HCT116 (cell line): ENCODE measurements around the gene SLC25A17. TPM values are rescaled to one million over a fixed set of nuclear protein-coding genes. Genes with fewer than 3 reads are reported as not detected.

ENCODE experiments used
- ATAC-seq: fragments of 200-7000 bp; cut with Tn5 transposase; 2 replicates; pipeline ENCODE4 v1.9.1; 2020; ENCODE audit warnings: mild to moderate bottlenecking, moderate library complexity
- BruUV-seq: library from RNA; stranded (reverse); fragments of 400-500 nt; replicated peaks from 2 replicates; lab custom pipeline; 2021; lab: Mats Ljungman, UMichigan
- CTCF ChIA-PET: fragments of 300-600 bp; sonication (Branson Sonifier 250); formaldehyde crosslinking; loops from one replicate; lab custom pipeline; 2021; ENCODE audit warnings: antibody characterized with exemption; lab: Charles Lee
- POLR2A ChIA-PET: fragments of 300-600, 350-600 bp; sonication (Branson Sonifier 250); formaldehyde crosslinking; loops from one replicate; lab custom pipeline; 2021; ENCODE audit warnings: antibody characterized with exemption; lab: Charles Lee
- RAD21 ChIA-PET, 2 experiments: fragments of 300-600 bp; sonication (Branson Sonifier 250); formaldehyde crosslinking; loops; one replicate each; lab custom pipeline; 2023; ENCODE audit warnings: low total read pairs in 2 of 2; ENCODE audit not compliant: uncharacterized antibody in 2 of 2, unreplicated experiment in 2 of 2, low non-redundant PET in 1 of 2; lab: Charles Lee
- DNase-seq: peaks from one replicate; pipeline ENCODE4 v3.0.0-alpha.2; 2010; ENCODE audit warnings: low read depth, low spot score
- H2AFZ ChIP-seq: fragments of 200-600 bp; shearing (Covaris generic), sonication (generic); 2 replicates; pipeline ENCODE4 v1.6.1; 2017; ENCODE audit warnings: low read depth, mixed run types, mixed read lengths, antibody characterized with exemption, low read length; ENCODE audit not compliant: poor library complexity, severe bottlenecking
- H3K27ac ChIP-seq: 2 replicates; pipeline ENCODE4 v1.5.1; 2012; ENCODE audit warnings: low read depth, low read length
- H3K27me3 ChIP-seq: fragments of 200-600 bp; sonication (generic); 2 replicates; pipeline ENCODE4 v1.6.1; 2016; ENCODE audit warnings: mixed run types, low read length, mixed read lengths; ENCODE audit not compliant: insufficient read depth
- H3K36me3 ChIP-seq, 2 experiments: fragments of 200-500 bp in 1 of 2; fragments of 200-600 bp in 1 of 2; sonication (Bioruptor generic) in 1 of 2; sonication (generic) in 1 of 2; 2 replicates each; pipeline versions ENCODE4 v1.5.1 to v1.6.1; 2014 to 2016; ENCODE audit warnings: low read length in 2 of 2, inconsistent platforms in 1 of 2, mixed read lengths in 1 of 2, mixed run types in 1 of 2; ENCODE audit not compliant: insufficient read depth in 2 of 2, control insufficient read depth in 1 of 2
- H3K4me1 ChIP-seq, 2 experiments: fragments of 200-600 bp in 1 of 2; sonication (generic) in 1 of 2; 2 replicates each; pipeline versions ENCODE4 v1.5.1 to v1.6.1; 2012 to 2017; ENCODE audit warnings: low read length in 2 of 2, inconsistent platforms in 1 of 2, mild to moderate bottlenecking in 1 of 2, mixed read lengths in 1 of 2, mixed run types in 1 of 2, moderate library complexity in 1 of 2; ENCODE audit not compliant: insufficient read depth in 2 of 2, control insufficient read depth in 1 of 2
- H3K4me2 ChIP-seq: fragments of 200-600 bp; sonication (generic); 2 replicates; pipeline ENCODE4 v1.6.1; 2017; ENCODE audit warnings: mixed run types, low read length, mixed read lengths
- H3K4me3 ChIP-seq, 2 experiments: fragments of 200-600 bp in 1 of 2; sonication (generic) in 1 of 2; replicated peaks in 1 of 2; 2 replicates each; pipeline ENCODE4 v1.5.1; 2011 to 2016; ENCODE audit warnings: low read length in 2 of 2, control low read depth in 1 of 2, low read depth in 1 of 2, mild to moderate bottlenecking in 1 of 2, mixed read lengths in 1 of 2, mixed run types in 1 of 2
- H3K79me2 ChIP-seq: fragments of 200-600 bp; sonication (generic); 2 replicates; pipeline ENCODE4 v1.6.1; 2017; ENCODE audit warnings: mild to moderate bottlenecking, mixed run types, low read length, moderate library complexity, mixed read lengths; ENCODE audit not compliant: insufficient read depth
- H3K9ac ChIP-seq: fragments of 200-600 bp; sonication (generic); 2 replicates; pipeline ENCODE4 v1.6.1; 2016; ENCODE audit warnings: low read length, mixed read lengths
- H3K9me2 ChIP-seq: fragments of 200-600 bp; sonication (generic), shearing (Covaris generic); 2 replicates; pipeline ENCODE4 v1.6.1; 2017; ENCODE audit warnings: mixed run types, mild to moderate bottlenecking, moderate library complexity; ENCODE audit not compliant: insufficient read depth
- H3K9me3 ChIP-seq, 2 experiments: fragments of 200-500 bp in 1 of 2; fragments of 200-600 bp in 1 of 2; sonication (Bioruptor generic) in 1 of 2; sonication (generic) in 1 of 2; 2 replicates each; pipeline ENCODE4 v1.6.1; 2014 to 2017; ENCODE audit warnings: low read length in 2 of 2, mixed read lengths in 2 of 2, inconsistent platforms in 1 of 2, low read depth in 1 of 2, mild to moderate bottlenecking in 1 of 2, mixed run types in 1 of 2, moderate library complexity in 1 of 2; ENCODE audit not compliant: control insufficient read depth in 1 of 2, insufficient read depth in 1 of 2
- H4K20me1 ChIP-seq: fragments of 200-600 bp; sonication (generic), shearing (Covaris generic); 2 replicates; pipeline ENCODE4 v1.6.1; 2017; ENCODE audit warnings: mixed run types, mild to moderate bottlenecking, moderate library complexity; ENCODE audit not compliant: insufficient read depth
- ATF3 ChIP-seq: IDR thresholded peaks from 2 replicates; pipeline ENCODE4 v1.6.1; 2012
- CBX3 ChIP-seq: IDR thresholded peaks from 2 replicates; pipeline ENCODE4 v1.6.1; 2012; ENCODE audit warnings: low read depth
- CEBPB ChIP-seq: IDR thresholded peaks from 2 replicates; pipeline ENCODE4 v1.6.1; 2012; ENCODE audit warnings: low read depth
- CTCF ChIP-seq, 3 experiments: fragments of 200-600 bp in 1 of 3; sonication (generic) in 1 of 3; IDR thresholded peaks in 2 of 3; conservative IDR thresholded peaks in 1 of 3; 2 replicates each; pipeline ENCODE4 v1.5.1; 2012 to 2017; ENCODE audit warnings: low read depth in 2 of 3, low read length in 2 of 3, antibody characterized with exemption in 1 of 3, borderline replicate concordance in 1 of 3, control low read depth in 1 of 3, mild to moderate bottlenecking in 1 of 3, mixed read lengths in 1 of 3, mixed run types in 1 of 3, moderate library complexity in 1 of 3; ENCODE audit not compliant: insufficient read depth in 1 of 3
- EZH2 ChIP-seq: fragments of 200-600 bp; sonication (generic); IDR thresholded peaks from 2 replicates; pipeline ENCODE4 v1.6.1; 2017; ENCODE audit warnings: antibody characterized with exemption, mixed run types
- EZH2phosphoT487 ChIP-seq: fragments of 200-600 bp; IDR thresholded peaks from 2 replicates; pipeline ENCODE4 v1.6.1; 2018; ENCODE audit warnings: antibody characterized with exemption, borderline replicate concordance
- FOSL1 ChIP-seq: IDR thresholded peaks from 2 replicates; pipeline ENCODE4 v1.6.1; 2012; ENCODE audit warnings: low read depth
- JUND ChIP-seq: IDR thresholded peaks from 2 replicates; pipeline ENCODE4 v1.6.1; 2012
- SIN3A ChIP-seq: IDR thresholded peaks from 2 replicates; pipeline ENCODE4 v1.6.1; 2012; ENCODE audit warnings: low read depth
- TCF7L2 ChIP-seq: IDR thresholded peaks from 2 replicates; pipeline ENCODE4 v1.7.0; 2011; ENCODE audit warnings: borderline replicate concordance, inconsistent platforms; ENCODE audit not compliant: insufficient read depth, insufficient read length; ENCODE audit errors: extremely low read depth
- YY1 ChIP-seq: IDR thresholded peaks from 2 replicates; pipeline ENCODE4 v1.6.1; 2011; ENCODE audit warnings: low read length, low read depth, moderate library complexity, mild to moderate bottlenecking; ENCODE audit not compliant: insufficient replicate concordance; ENCODE audit errors: extremely low read depth
- ZBTB33 ChIP-seq: IDR thresholded peaks from 2 replicates; pipeline ENCODE4 v1.6.1; 2011; ENCODE audit warnings: mild to moderate bottlenecking, low read length, moderate library complexity; ENCODE audit not compliant: insufficient replicate concordance; ENCODE audit errors: extremely low read depth
- intact Hi-C: fragments of 100-400 bp; cut with micrococcal nuclease; formaldehyde crosslinking; loops from 2 replicates; pipeline ENCODE4 v1.10.0; 2022
- total RNA-seq: library from RNA; stranded (reverse); gene quantifications from one replicate; pipeline ENCODE4 v1.2.1, GENCODE V29; 2021; ENCODE audit not compliant: unreplicated experiment

Gene SLC25A17
- total RNA-seq, 1 experiment from 2014 or later = 16.6 TPM

DNA sequence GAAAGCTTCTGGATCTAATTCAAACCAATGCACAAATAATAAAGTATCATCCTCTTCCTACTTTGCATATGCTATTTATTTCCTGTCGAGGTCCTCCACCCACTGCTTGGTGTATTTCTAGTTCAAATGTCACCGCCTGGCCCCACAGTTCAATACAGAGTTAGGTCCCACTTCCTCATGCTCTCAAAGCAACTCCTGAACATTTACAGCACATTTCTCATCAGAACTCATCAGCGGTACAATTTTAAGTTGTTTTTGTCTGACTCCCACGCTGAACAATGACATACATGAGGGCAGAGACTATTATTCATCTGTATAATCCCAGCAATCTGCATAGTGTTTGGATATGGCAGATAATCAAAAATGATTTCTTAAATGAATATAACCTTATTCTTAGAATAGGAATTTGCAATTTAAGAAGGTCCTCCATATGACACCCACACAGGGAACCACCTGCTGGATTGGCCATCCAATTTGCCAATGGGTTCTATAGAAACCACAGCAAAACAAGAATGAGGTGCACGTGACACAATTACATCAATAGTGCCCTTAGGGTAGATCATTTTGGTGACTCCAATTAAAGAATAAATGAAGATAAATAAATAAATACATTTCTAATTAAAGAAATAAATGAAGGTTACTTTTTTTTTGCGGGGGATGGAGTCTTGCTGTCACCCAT lies 54.2 kb downstream of the SLC25A17 start:
- Histone ChIP-seq H3K79me2 (no peaks in the 10 kb centered on the region), H3K4me2 (no peak overlapping the region), H3K9me3 (no peaks in the 10 kb centered on the region), H4K20me1 (no peaks in the 10 kb centered on the region), H3K27me3 (no peaks in the 10 kb centered on the region), H3K9me2 (no peaks in the 10 kb centered on the region), H3K36me3 (peaks cover 3 to 5% of the 10 kb centered on the region in 2 experiments; a peak in 2 of 4 replicates), H3K4me1 (no peaks in the 10 kb centered on the region; a peak in 1 of 4 replicates), H2AFZ (no peak overlapping the region), H3K4me3 (no peak overlapping the region), H3K9ac (no peak overlapping the region), H3K27ac (no peak overlapping the region)
- TF ChIP-seq CTCF (IDR thresholded peaks at IDR 0.05 in 2 of 3, conservative IDR thresholded peaks at IDR 0.05 in 1 of 3; ENCODE audit: borderline replicate concordance in 1 of 3, insufficient read depth in 1 of 3, low read depth in 2 of 3, low read length in 2 of 3) (no peak), CEBPB (no peak)
- ChIA-PET CTCF (no interaction called here), RAD21 (no interaction called here), POLR2A (no interaction called here)
- DNase-seq = no peak
- intact Hi-C loops = loop anchor here (10.0 kb wide), 1 partner anchor 330 kb away; no protein-coding TSS in a partner anchor
- no peak for ATAC-seq
- BruUV-seq = no TSS peak

- ChIA-PET POLR2A (no interaction called here), CTCF (interaction anchor here (1.0 to 7.2 kb wide), 10 partner anchors 9 to 323 kb away, joined by 4 to 67 read pairs (median 6); no protein-coding TSS in a partner anchor), RAD21 (interaction anchor here (0.7 to 2.2 kb wide), 3 partner anchors 58 to 76 kb away, joined by 3 to 10 read pairs (median 8); no protein-coding TSS in a partner anchor)
- no peak overlapping the region for H3K27ac ChIP-seq
- no peaks in the 10 kb centered on the region for H3K9me3 ChIP-seq
- no peaks in the 10 kb centered on the region for H3K9me2 ChIP-seq
- no peak overlapping the region for H3K9ac ChIP-seq
- H3K27me3 ChIP-seq = no peaks in the 10 kb centered on the region
- intact Hi-C loops = no loop called here
- H4K20me1 ChIP-seq = no peaks in the 10 kb centered on the region
- DNase-seq (no peak), ATAC-seq (no peak)
- no peak overlapping the region for H3K4me3 ChIP-seq
- BruUV-seq = no TSS peak
- no peak overlapping the region for H3K4me2 ChIP-seq
- no peaks in the 10 kb centered on the region for H3K36me3 ChIP-seq
- no peak overlapping the region for H2AFZ ChIP-seq
- no peaks in the 10 kb centered on the region for H3K79me2 ChIP-seq
- H3K4me1 ChIP-seq = peaks cover 0 to 2% of the 10 kb centered on the region in 2 experiments; a peak in 2 of 4 replicates
- TF ChIP-seq JUND (no peak), EZH2phosphoT487 (no peak), EZH2 (no peak), CBX3 (no peak), FOSL1 (no peak), SIN3A (no peak), TCF7L2 (no peak), YY1 (no peak), ZBTB33 (no peak), ATF3 (no peak)
These were observed 59.8 kb downstream of the SLC25A17 start for GRCh38 chr22:40759294-40759840.
